Measurements from ENCODE around the gene STATH.
A peak's percentile ranks its signal among the peaks of the same experiment; 100 is the strongest.
"Not testable (repeated sequence)": the region's sequence is repeated elsewhere in the genome, so short reads cannot be mapped to it uniquely, and the experiment has no call there.

Gene STATH
- total RNA-seq: 0 reads per million in 4 donors

GRCh38 chr4:69995526-69996016 is at the start of gene STATH:
Gene STATH, plus strand, starts transcription at chr4:69995966. Its CDS starts 2,472 bp downstream, at chr4:69998438.
- no peak for DNase-seq

- DNase-seq: no peak
Measured at GRCh38 chr4:69951602-69952001, 44.2 kb upstream of the STATH start.

GRCh38 chr4:69957209-69957608 is 38.6 kb upstream of the STATH start:
- no peak for DNase-seq

GRCh38 chr4:69965628-69966027 is 30.1 kb upstream of the STATH start, which contains the start of gene CSN2:
Gene CSN2, minus strand, starts transcription at chr4:69965728. Its CDS starts 4,733 bp downstream, at chr4:69960995.
- no peak for DNase-seq

- DNase-seq: no peak
Measured at GRCh38 chr4:69970071-69970470, 25.7 kb upstream of the STATH start.

- no peak for DNase-seq
Measured at GRCh38 chr4:69974631-69975030, 21.1 kb upstream of the STATH start.

- no peak for DNase-seq
Measured at GRCh38 chr4:69977582-69977981, 18.2 kb upstream of the STATH start.

- peak in 1 of 5 donors; percentile 1 for DNase-seq
Measured at GRCh38 chr4:69984030-69984443, 11.7 kb upstream of the STATH start.

GRCh38 chr4:69986663-69987062 is 9.1 kb upstream of the STATH start:
- DNase-seq: no peak

- DNase-seq: no peak
Measured at GRCh38 chr4:69991016-69991415, 4.8 kb upstream of the STATH start.

- DNase-seq: no peak
Measured at GRCh38 chr4:69994782-69995181, 984 bp upstream of the STATH start.

GRCh38 chr4:69999420-69999819 is 3.7 kb downstream of the STATH start:
- DNase-seq: peak in 1 of 5 donors; percentile 28

GRCh38 chr4:70000711-70001110 is 4.9 kb downstream of the STATH start:
- DNase-seq: peak in 1 of 5 donors; percentile 2

GRCh38 chr4:70002507-70002906 is 6.7 kb downstream of the STATH start:
- DNase-seq: no peak

- no peak for DNase-seq
Measured at GRCh38 chr4:70008771-70009170, 13.0 kb downstream of the STATH start.

- DNase-seq: not testable (repeated sequence)
Measured at GRCh38 chr4:70019006-70019405, 23.2 kb downstream of the STATH start.

- DNase-seq: no peak
Measured at GRCh38 chr4:70023218-70023617, 27.5 kb downstream of the STATH start.

- DNase-seq: no peak
Measured at GRCh38 chr4:70027011-70027410, 31.2 kb downstream of the STATH start.

- DNase-seq: not testable (repeated sequence)
Measured at GRCh38 chr4:70028159-70028558, 32.4 kb downstream of the STATH start, which contains the start of gene HTN3. Gene HTN3, plus strand, starts transcription at chr4:70028459. Its CDS starts 2,282 bp downstream, at chr4:70030741.

- DNase-seq: not testable (repeated sequence)
Measured at GRCh38 chr4:70037559-70037958, 41.8 kb downstream of the STATH start.

- not testable (repeated sequence) for DNase-seq
Measured at GRCh38 chr4:70039928-70040327, 44.2 kb downstream of the STATH start.

GRCh38 chr4:70041652-70042286 is 46.0 kb downstream of the STATH start:
- DNase-seq: no peak

GRCh38 chr4:70050138-70050537 is 54.4 kb downstream of the STATH start, which contains the start of gene HTN1:
Gene HTN1, plus strand, starts transcription at chr4:70050438. Its CDS starts 2,639 bp downstream, at chr4:70053077.
- not testable (repeated sequence) for DNase-seq
